GM12878 (cell line): ENCODE results near the gene TUBB4B. TPM values are rescaled to one million over a fixed set of nuclear protein-coding genes. Genes with fewer than 3 reads are reported as not detected.
A peak's percentile ranks its signal among the peaks of the same experiment; 100 is the strongest.

Source experiments
- ATAC-seq: fragments of 200-7000 bp; cut with Tn5 transposase; 3 replicates; pipeline ENCODE4 v1.9.1; 2020; ENCODE audit warnings: mild to moderate bottlenecking, moderate library complexity
- BruUV-seq: library from RNA; stranded (reverse); fragments of 400-500 nt; replicated peaks from 2 replicates; lab custom pipeline; 2021; lab: Mats Ljungman, UMichigan
- CTCF ChIA-PET: fragments of 300-600 bp; sonication (Branson Sonifier 250); formaldehyde crosslinking; extraction: SDS; loops from one replicate; lab custom pipeline; 2021; ENCODE audit warnings: inconsistent platforms; lab: Yijun Ruan, JAX
- POLR2A ChIA-PET: fragments of 350-600 bp; formaldehyde crosslinking; extraction: SDS; loops from one replicate; lab custom pipeline; 2021; ENCODE audit warnings: inconsistent platforms; lab: Charles Lee
- RAD21 ChIA-PET: fragments of 300-600 bp; sonication (Branson Sonifier 250); formaldehyde crosslinking; loops from one replicate; lab custom pipeline; 2023; ENCODE audit warnings: antibody characterized with exemption; ENCODE audit not compliant: unreplicated experiment; lab: Charles Lee
- SMC1A ChIA-PET: fragments of 300-600 bp; sonication (Branson Sonifier 250); formaldehyde crosslinking; loops from one replicate; lab custom pipeline; 2023; ENCODE audit not compliant: unreplicated experiment, uncharacterized antibody; lab: Charles Lee
- DNase-seq: peaks from one replicate; pipeline ENCODE4 v3.0.0-alpha.2; 2011; ENCODE audit warnings: low read depth, low spot score
- FAIRE-seq: peaks from 3 replicates; lab custom pipeline; 2011; peaks lifted over from hg19 to GRCh38; lab: Jason Lieb, UNC
- H2AFZ ChIP-seq: 2 replicates; pipeline ENCODE4 v1.6.0; 2011; ENCODE audit warnings: low read depth, low read length, control low read depth; ENCODE audit not compliant: control insufficient read depth
- H3K27ac ChIP-seq: 2 replicates; pipeline ENCODE4 v1.5.1; 2011; ENCODE audit warnings: control low read depth; ENCODE audit not compliant: control insufficient read depth, insufficient read depth
- H3K27me3 ChIP-seq, 2 experiments: replicated peaks in 1 of 2; 2 replicates each; pipeline versions ENCODE4 v1.6.0 to v1.6.1; 2011; ENCODE audit warnings: low read length in 1 of 2; ENCODE audit not compliant: control insufficient read depth in 2 of 2, insufficient read depth in 2 of 2
- H3K36me3 ChIP-seq, 2 experiments: 2 replicates each; pipeline ENCODE4 v1.5.1; 2011; ENCODE audit warnings: low read length in 1 of 2; ENCODE audit not compliant: control insufficient read depth in 2 of 2, insufficient read depth in 2 of 2
- H3K4me1 ChIP-seq: 2 replicates; pipeline ENCODE4 v1.6.1; 2011; ENCODE audit warnings: mild to moderate bottlenecking, low read length, moderate library complexity, mixed read lengths; ENCODE audit not compliant: control insufficient read depth, insufficient read depth
- H3K4me2 ChIP-seq: 2 replicates; pipeline ENCODE4 v1.6.0; 2011; ENCODE audit warnings: control low read depth; ENCODE audit not compliant: control insufficient read depth, insufficient read depth
- H3K4me3 ChIP-seq: fragments of 200-600 bp; sonication (generic); 2 replicates; pipeline ENCODE4 v1.5.1; 2016
- H3K79me2 ChIP-seq: 2 replicates; pipeline ENCODE4 v1.6.0; 2011; ENCODE audit warnings: low read length; ENCODE audit not compliant: control insufficient read depth, insufficient read depth
- H3K9ac ChIP-seq: 2 replicates; pipeline ENCODE4 v1.8.0; 2011; ENCODE audit warnings: low read length, control low read depth, mixed read lengths; ENCODE audit not compliant: control insufficient read depth, insufficient read depth
- H3K9me3 ChIP-seq: replicated peaks from 3 replicates; pipeline ENCODE4 v1.5.1; 2011; ENCODE audit warnings: mild to moderate bottlenecking, low read length; ENCODE audit not compliant: control insufficient read depth, insufficient read depth
- H4K20me1 ChIP-seq: 2 replicates; pipeline ENCODE4 v1.6.0; 2011; ENCODE audit not compliant: control insufficient read depth, insufficient read depth
- BACH1 ChIP-seq: fragments of 450-650 bp; IDR thresholded peaks from 2 replicates; pipeline ENCODE4 v1.6.1; 2017; ENCODE audit warnings: mild to moderate bottlenecking, borderline replicate concordance
- CBFB ChIP-seq: IDR thresholded peaks from 2 replicates; pipeline ENCODE4 v1.6.1; 2016; ENCODE audit warnings: antibody characterized with exemption, low read depth
- CEBPB ChIP-seq, 2 experiments: fragments of 150-350 bp in 1 of 2; IDR thresholded peaks; 2 replicates each; pipeline ENCODE4 v1.6.1; 2012 to 2014; ENCODE audit warnings: low read depth in 2 of 2, low read length in 2 of 2, borderline replicate concordance in 1 of 2, inconsistent platforms in 1 of 2
- CREB1 ChIP-seq: IDR thresholded peaks from 2 replicates; pipeline ENCODE4 v1.6.1; 2012; ENCODE audit warnings: low read depth, mild to moderate bottlenecking, inconsistent platforms
- EED ChIP-seq: sonication (generic); IDR thresholded peaks from 2 replicates; pipeline ENCODE4 v1.6.1; 2016; ENCODE audit warnings: antibody characterized with exemption, low read depth
- ELK1 ChIP-seq: IDR thresholded peaks from 2 replicates; pipeline ENCODE4 v1.6.1; 2012; ENCODE audit warnings: low read depth, low read length, improper control_type of control experiment
- FOXK2 ChIP-seq: fragments of 450-650 bp; IDR thresholded peaks from 2 replicates; pipeline ENCODE4 v1.6.1; 2017; ENCODE audit warnings: mild to moderate bottlenecking, moderate library complexity
- HCFC1 ChIP-seq: fragments of 150-350 bp; IDR thresholded peaks from 2 replicates; pipeline ENCODE4 v1.6.1; 2014; ENCODE audit warnings: low read length
- HDGF ChIP-seq: fragments of 450-650 bp; IDR thresholded peaks from 2 replicates; pipeline ENCODE4 v1.6.1; 2016; ENCODE audit warnings: antibody characterized with exemption
- IKZF2 ChIP-seq, 2 experiments: fragments of 450-650 bp; IDR thresholded peaks; 2 replicates each; pipeline ENCODE4 v1.6.1; 2017; ENCODE audit warnings: mild to moderate bottlenecking in 2 of 2, moderate library complexity in 2 of 2
- JUND ChIP-seq: IDR thresholded peaks from 2 replicates; pipeline ENCODE4 v1.6.1; 2012; ENCODE audit warnings: low read depth, mild to moderate bottlenecking, low read length, improper control_type of control experiment, moderate library complexity
- MEF2B ChIP-seq: fragments of 450-650 bp; IDR thresholded peaks from 2 replicates; pipeline ENCODE4 v1.6.1; 2018; ENCODE audit warnings: mild to moderate bottlenecking, moderate library complexity; ENCODE audit not compliant: partially characterized antibody, poor library complexity, severe bottlenecking
- MTA2 ChIP-seq: fragments of 450-650 bp; IDR thresholded peaks from 2 replicates; pipeline ENCODE4 v1.6.1; 2016; ENCODE audit warnings: low read depth, mild to moderate bottlenecking, moderate library complexity
- PML ChIP-seq: IDR thresholded peaks from 2 replicates; pipeline ENCODE4 v1.6.1; 2012; ENCODE audit warnings: low read length, inconsistent platforms
- RAD21 ChIP-seq: IDR thresholded peaks from 2 replicates; pipeline ENCODE4 v1.6.1; 2011; ENCODE audit warnings: mild to moderate bottlenecking, low read depth, low read length, moderate library complexity; ENCODE audit not compliant: insufficient read depth
- SMC3 ChIP-seq: IDR thresholded peaks from 2 replicates; pipeline ENCODE4 v1.6.1; 2011; ENCODE audit warnings: low read length, improper control_type of control experiment, borderline replicate concordance
- SRF ChIP-seq, 2 experiments: IDR thresholded peaks; 2 replicates each; pipeline ENCODE4 v1.6.1; 2011; ENCODE audit warnings: low read depth in 2 of 2, low read length in 2 of 2, mild to moderate bottlenecking in 1 of 2, moderate library complexity in 1 of 2
- TBL1XR1 ChIP-seq: IDR thresholded peaks from 2 replicates; pipeline ENCODE4 v1.6.1; 2012; ENCODE audit warnings: low read depth, low read length, improper control_type of control experiment
- TCF12 ChIP-seq: IDR thresholded peaks from 2 replicates; pipeline ENCODE4 v1.6.1; 2011; ENCODE audit warnings: low read depth, mild to moderate bottlenecking, low read length
- YBX1 ChIP-seq: fragments of 450-650 bp; IDR thresholded peaks from 2 replicates; pipeline ENCODE4 v1.6.1; 2016; ENCODE audit warnings: antibody characterized with exemption
- YY1 ChIP-seq: IDR thresholded peaks from 2 replicates; pipeline ENCODE4 v1.6.1; 2011; ENCODE audit warnings: low read depth, mild to moderate bottlenecking, low read length
- ZNF217 ChIP-seq: fragments of 450-650 bp; IDR thresholded peaks from 2 replicates; pipeline ENCODE4 v1.6.1; 2017; ENCODE audit warnings: antibody characterized with exemption, mild to moderate bottlenecking
- WGBS: methylation state at CpG from one replicate; pipeline ENCODE4 v1.1.6; 2016; ENCODE audit warnings: low lambda C conversion rate; ENCODE audit not compliant: insufficient replicate concordance, insufficient coverage; ENCODE audit errors: missing lambda C conversion rate; 5-methylcytosine and 5-hydroxymethylcytosine counted together
- in situ Hi-C: fragments of 300-500 bp; cut with MboI; formaldehyde crosslinking; loops from 9 replicates; pipeline ENCODE4 v1.14.3; 2018; ENCODE audit warnings: mixed read lengths
- intact Hi-C: fragments of 100-400 bp; cut with micrococcal nuclease; formaldehyde crosslinking; loops from one replicate; pipeline ENCODE4 v1.14.2; 2022; ENCODE audit not compliant: unreplicated experiment
- polyA plus RNA-seq, 11 experiments: library from polyadenylated mRNA; depleted of rRNA in 4 of 11; unstranded in 6 of 11; stranded (reverse) in 5 of 11; fragments of >200 nt; fragmentation: Nextera tagmentation in 4 of 11; fragmentation: Illumina TruSeq in 1 of 11; extraction: Ambion mirVana in 4 of 11; extraction: Trizol in 1 of 11; gene quantifications; 1 replicate in 1 of 11; 2 replicates in 10 of 11; pipeline versions ENCODE4 v1.2.1 to v1.2.3, GENCODE V29; 2011 to 2016; ENCODE audit warnings: inconsistent platforms in 2 of 11, missing spikeins in 2 of 11, low read depth in 1 of 11
- total RNA-seq, 4 experiments: library from RNA; depleted of rRNA in 3 of 4; stranded (reverse); fragments of >200 nt in 3 of 4; fragmentation: Illumina TruSeq in 1 of 4; extraction: Trizol in 1 of 4; gene quantifications; 2 replicates each; pipeline versions ENCODE4 v1.2.1 to v1.2.3, GENCODE V29; 2013 to 2021
- TF ChIP-seq, protein P1 (sequence below): fragments of 450-650 bp; IDR thresholded peaks from 2 replicates; pipeline ENCODE4 v1.6.1; 2014; ENCODE audit warnings: mild to moderate bottlenecking
- TF ChIP-seq, protein P2 (sequence below): IDR thresholded peaks from 2 replicates; pipeline ENCODE4 v1.6.1; 2012; ENCODE audit warnings: low read depth, low read length, improper control_type of control experiment

The TUBB4B gene
- total and polyA plus RNA-seq, 10 of the 15 experiments (the other 5 are each of a cell fraction or from before 2014, with no cell fraction given) = 23.0 to 532 (median 254) TPM

GRCh38 chr9:137236238-137236935 lies 4.7 kb upstream of the TUBB4B start:
- H3K79me2 ChIP-seq = peaks cover 8% of the 10 kb centered on the region
- no peaks in the 10 kb centered on the region for H3K27me3 ChIP-seq
- peak overlapping the region; percentile 94 for H3K4me2 ChIP-seq
- BruUV-seq = no TSS peak
- CTCF ChIA-PET = interaction anchor here (0.6 to 5.3 kb wide), 43 partner anchors 11 to 471 kb away, joined by 3 to 52 read pairs (median 4); partner anchors contain the start of genes ANAPC2, CYSRT1, DPP7 and EXD3
- no peaks in the 10 kb centered on the region for H4K20me1 ChIP-seq
- in situ Hi-C loops (no loop called here), intact Hi-C loops (loop anchor here (5.0 kb wide), 1 partner anchor 449 kb away; no protein-coding TSS in a partner anchor)
- H2AFZ ChIP-seq = peak overlapping the region; percentile 65
- no peak overlapping the region for H3K4me3 ChIP-seq
- RAD21 ChIA-PET = interaction anchor here (0.6 to 4.6 kb wide), 30 partner anchors 13 to 437 kb away, joined by 3 to 20 read pairs (median 4); partner anchors contain the start of genes ANAPC2, MAN1B1, NELFB and RNF208
- H3K36me3 ChIP-seq = no peaks in the 10 kb centered on the region
- no peaks in the 10 kb centered on the region for H3K9me3 ChIP-seq
- SMC1A ChIA-PET = interaction anchor here (0.7 to 2.4 kb wide), 9 partner anchors 11 to 176 kb away, joined by 3 to 6 read pairs (median 4); partner anchors contain the start of gene TOR4A
- peak; percentile 65 for ATAC-seq
- H3K4me1 ChIP-seq = peaks cover 26% of the 10 kb centered on the region
- H3K9ac ChIP-seq = peak overlapping the region; percentile 44
- POLR2A ChIA-PET = interaction anchor here (0.6 to 9.2 kb wide), 10 partner anchors 13 to 805 kb away, joined by 3 to 112 read pairs (median 6); partner anchors contain the start of genes CYSRT1, NELFB, NRARP and RNF208
- no peak for FAIRE-seq
- H3K27ac ChIP-seq = peak overlapping the region; percentile 31; the same call in 1 of the 2 replicates
- DNase-seq = no peak
- 8% methylated on average over 27 of the region's 31 CpGs for WGBS
- TF ChIP-seq ZNF217 (0 out of 2 replicates have a peak, but pooled peaks have one; percentile 24), MEF2B (peak; percentile 80), TBL1XR1 (peak; percentile 18; the same call in 1 of the 2 replicates), ELK1 (no peak), IKZF2 (IDR thresholded peaks at IDR 0.05) (peak; percentile 85 to 89; a peak in 3 of 4 replicates), MTA2 (peak; percentile 68; the same call in 1 of the 2 replicates), TCF12 (peak; percentile 67), JUND (0 out of 2 replicates have a peak, but pooled peaks have one; percentile 21), CEBPB (IDR thresholded peaks at IDR 0.05; ENCODE audit: borderline replicate concordance in 1 of 2, low read depth in 2 of 2, low read length in 2 of 2) (no peak), SRF (IDR thresholded peaks at IDR 0.05; ENCODE audit: low read depth in 2 of 2, low read length in 2 of 2) (no peak), YY1 (peak; percentile 95), FOXK2 (no peak), PML (no peak), RAD21 (peak; percentile 79), YBX1 (no peak), BACH1 (peak; percentile 54; the same call in 1 of the 2 replicates), SMC3 (peak; percentile 88), EED (peak; percentile 68), CBFB (no peak), HDGF (0 out of 2 replicates have a peak, but pooled peaks have one; percentile 41), CREB1 (no peak), HCFC1 (no peak)
- TF ChIP-seq, protein P1, sequence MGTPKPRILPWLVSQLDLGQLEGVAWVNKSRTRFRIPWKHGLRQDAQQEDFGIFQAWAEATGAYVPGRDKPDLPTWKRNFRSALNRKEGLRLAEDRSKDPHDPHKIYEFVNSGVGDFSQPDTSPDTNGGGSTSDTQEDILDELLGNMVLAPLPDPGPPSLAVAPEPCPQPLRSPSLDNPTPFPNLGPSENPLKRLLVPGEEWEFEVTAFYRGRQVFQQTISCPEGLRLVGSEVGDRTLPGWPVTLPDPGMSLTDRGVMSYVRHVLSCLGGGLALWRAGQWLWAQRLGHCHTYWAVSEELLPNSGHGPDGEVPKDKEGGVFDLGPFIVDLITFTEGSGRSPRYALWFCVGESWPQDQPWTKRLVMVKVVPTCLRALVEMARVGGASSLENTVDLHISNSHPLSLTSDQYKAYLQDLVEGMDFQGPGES = 0 out of 2 replicates have a peak, but pooled peaks have one; percentile 21
- TF ChIP-seq, protein P2, sequence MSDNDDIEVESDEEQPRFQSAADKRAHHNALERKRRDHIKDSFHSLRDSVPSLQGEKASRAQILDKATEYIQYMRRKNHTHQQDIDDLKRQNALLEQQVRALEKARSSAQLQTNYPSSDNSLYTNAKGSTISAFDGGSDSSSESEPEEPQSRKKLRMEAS = no peak
